Measurements from ENCODE around the gene RYR3. TPM values are rescaled to one million over a fixed set of nuclear protein-coding genes. Genes with fewer than 3 reads are reported as not detected.

Gene RYR3
- total and polyA plus RNA-seq, 5 donors: 0.06 to 0.28 (median 0.09) TPM

- WGBS: 76% methylated on average over 3 of the region's 3 CpGs
- Histone ChIP-seq H3K4me3 (ENCODE audit: low read length) (no peak overlapping the region), H3K27me3 (ENCODE audit: control insufficient read depth, insufficient read depth) (no peaks in the 10 kb centered on the region), H3K9me3 (ENCODE audit: control insufficient read depth, low read length) (no peaks in the 10 kb centered on the region), H3K27ac (ENCODE audit: low read length) (no peak overlapping the region), H3K4me1 (ENCODE audit: control insufficient read depth, insufficient read depth, low read length) (no peaks in the 10 kb centered on the region)
- intact Hi-C loops (cut with DNase I): no loop called here
- ATAC-seq (no peak), DNase-seq (no peak)
These were observed 73.5 kb downstream of the RYR3 start for GRCh38 chr15:33384307-33384706.

GRCh38 chr15:33392453-33392852, 81.7 kb downstream of the RYR3 start:
- ATAC-seq: no peak
- intact Hi-C loops (cut with DNase I): no loop called here
- Histone ChIP-seq H3K4me1 (ENCODE audit: control insufficient read depth, insufficient read depth, low read length) (no peaks in the 10 kb centered on the region), H3K9me3 (ENCODE audit: control insufficient read depth, low read length) (no peaks in the 10 kb centered on the region), H3K4me3 (ENCODE audit: low read length) (no peak overlapping the region), H3K27me3 (ENCODE audit: control insufficient read depth, insufficient read depth) (no peaks in the 10 kb centered on the region), H3K27ac (ENCODE audit: low read length) (no peak overlapping the region)
- no peak for DNase-seq
- 85% methylated on average over 3 of the region's 3 CpGs for WGBS

GRCh38 chr15:33393546-33393945, 82.8 kb downstream of the RYR3 start:
- Histone ChIP-seq H3K4me3 (ENCODE audit: low read length) (no peak overlapping the region), H3K27me3 (ENCODE audit: control insufficient read depth, insufficient read depth) (no peaks in the 10 kb centered on the region), H3K9me3 (ENCODE audit: control insufficient read depth, low read length) (no peaks in the 10 kb centered on the region), H3K27ac (ENCODE audit: low read length) (no peak overlapping the region), H3K4me1 (ENCODE audit: control insufficient read depth, insufficient read depth, low read length) (no peaks in the 10 kb centered on the region)
- ATAC-seq (no peak), DNase-seq (no peak)
- intact Hi-C loops (cut with DNase I): no loop called here
- 81% methylated on average over 6 of the region's 6 CpGs for WGBS

- no peaks in the 10 kb centered on the region for H3K9me3 ChIP-seq (ENCODE audit: control insufficient read depth, low read length)
- ATAC-seq (no peak), DNase-seq (no peak)
- intact Hi-C loops (cut with DNase I): no loop called here
- H3K4me3 ChIP-seq (ENCODE audit: low read length): no peak overlapping the region
- WGBS: 68% methylated on average over 7 of the region's 7 CpGs
- H3K4me1 ChIP-seq (ENCODE audit: control insufficient read depth, insufficient read depth, low read length): no peaks in the 10 kb centered on the region
- no peaks in the 10 kb centered on the region for H3K27me3 ChIP-seq (ENCODE audit: control insufficient read depth, insufficient read depth)
- no peak overlapping the region for H3K27ac ChIP-seq (ENCODE audit: low read length)
These were observed 84.6 kb downstream of the RYR3 start for GRCh38 chr15:33395321-33395720.

- Histone ChIP-seq H3K4me3 (ENCODE audit: low read length) (no peak overlapping the region), H3K27ac (ENCODE audit: low read length) (no peak overlapping the region), H3K27me3 (ENCODE audit: control insufficient read depth, insufficient read depth) (no peaks in the 10 kb centered on the region), H3K9me3 (ENCODE audit: control insufficient read depth, low read length) (no peaks in the 10 kb centered on the region), H3K4me1 (ENCODE audit: control insufficient read depth, insufficient read depth, low read length) (no peaks in the 10 kb centered on the region)
- ATAC-seq (no peak), DNase-seq (no peak)
- 60% methylated on average over 7 of the region's 7 CpGs for WGBS
- intact Hi-C loops (cut with DNase I): no loop called here
These were observed 85.1 kb downstream of the RYR3 start for GRCh38 chr15:33395846-33396245.

- intact Hi-C loops (cut with DNase I): no loop called here
- no peak overlapping the region for H3K4me3 ChIP-seq (ENCODE audit: low read length)
- H3K9me3 ChIP-seq (ENCODE audit: control insufficient read depth, low read length): no peaks in the 10 kb centered on the region
- no peak overlapping the region for H3K27ac ChIP-seq (ENCODE audit: low read length)
- H3K27me3 ChIP-seq (ENCODE audit: control insufficient read depth, insufficient read depth): no peaks in the 10 kb centered on the region
- DNase-seq (no peak), ATAC-seq (no peak)
- 46% methylated on average over 2 of the region's 2 CpGs for WGBS
- H3K4me1 ChIP-seq (ENCODE audit: control insufficient read depth, insufficient read depth, low read length): no peaks in the 10 kb centered on the region
These were observed 85.7 kb downstream of the RYR3 start for GRCh38 chr15:33396475-33396874.

- Histone ChIP-seq H3K4me1 (ENCODE audit: control insufficient read depth, insufficient read depth, low read length) (no peaks in the 10 kb centered on the region), H3K9me3 (ENCODE audit: control insufficient read depth, low read length) (no peaks in the 10 kb centered on the region), H3K4me3 (ENCODE audit: low read length) (no peak overlapping the region), H3K27ac (ENCODE audit: low read length) (no peak overlapping the region), H3K27me3 (ENCODE audit: control insufficient read depth, insufficient read depth) (no peaks in the 10 kb centered on the region)
- intact Hi-C loops (cut with DNase I): no loop called here
- WGBS: 85% methylated on average over 10 of the region's 10 CpGs
- DNase-seq (no peak), ATAC-seq (no peak)
These were observed 87.8 kb downstream of the RYR3 start for GRCh38 chr15:33398555-33398954.

- ATAC-seq: no peak
These were observed 90.2 kb downstream of the RYR3 start for GRCh38 chr15:33400941-33401340.

GRCh38 chr15:33402600-33402999, 91.8 kb downstream of the RYR3 start:
- no peak overlapping the region for H3K27ac ChIP-seq (ENCODE audit: low read length)
- H3K4me1 ChIP-seq (ENCODE audit: control insufficient read depth, insufficient read depth, low read length): no peaks in the 10 kb centered on the region
- intact Hi-C loops (cut with DNase I): no loop called here
- no peaks in the 10 kb centered on the region for H3K27me3 ChIP-seq (ENCODE audit: control insufficient read depth, insufficient read depth)
- no peak for DNase-seq
- no peaks in the 10 kb centered on the region for H3K9me3 ChIP-seq (ENCODE audit: control insufficient read depth, low read length)
- no peak for ATAC-seq
- WGBS: 74% methylated on average over 2 of the region's 2 CpGs
- H3K4me3 ChIP-seq (ENCODE audit: low read length): no peak overlapping the region

More at GRCh38 chr15:33400941-33401340, 90.2 kb downstream of the RYR3 start:
- intact Hi-C loops (cut with DNase I): no loop called here
- Histone ChIP-seq H3K4me1 (ENCODE audit: control insufficient read depth, insufficient read depth, low read length) (no peaks in the 10 kb centered on the region), H3K9me3 (ENCODE audit: control insufficient read depth, low read length) (no peaks in the 10 kb centered on the region), H3K4me3 (ENCODE audit: low read length) (no peak overlapping the region), H3K27ac (ENCODE audit: low read length) (no peak overlapping the region), H3K27me3 (ENCODE audit: control insufficient read depth, insufficient read depth) (no peaks in the 10 kb centered on the region)
- 68% methylated on average over 3 of the region's 3 CpGs for WGBS
- DNase-seq: no peak

GRCh38 chr15:33405096-33405495, 94.3 kb downstream of the RYR3 start:
- 92% methylated on average over 1 of the region's 1 CpG for WGBS
- no peaks in the 10 kb centered on the region for H3K27me3 ChIP-seq (ENCODE audit: control insufficient read depth, insufficient read depth)
- no peak overlapping the region for H3K4me3 ChIP-seq (ENCODE audit: low read length)
- H3K27ac ChIP-seq (ENCODE audit: low read length): no peak overlapping the region
- DNase-seq (no peak), ATAC-seq (no peak)
- intact Hi-C loops (cut with DNase I): no loop called here
- H3K4me1 ChIP-seq (ENCODE audit: control insufficient read depth, insufficient read depth, low read length): no peaks in the 10 kb centered on the region
- no peaks in the 10 kb centered on the region for H3K9me3 ChIP-seq (ENCODE audit: control insufficient read depth, low read length)

GRCh38 chr15:33411596-33412540, 101.1 kb downstream of the RYR3 start:
- no peaks in the 10 kb centered on the region for H3K9me3 ChIP-seq (ENCODE audit: control insufficient read depth, low read length)
- no peaks in the 10 kb centered on the region for H3K27me3 ChIP-seq (ENCODE audit: control insufficient read depth, insufficient read depth)
- intact Hi-C loops (cut with DNase I): no loop called here
- H3K27ac ChIP-seq (ENCODE audit: low read length): no peak overlapping the region
- ATAC-seq: no peak
- WGBS: 74% methylated on average over 7 of the region's 7 CpGs
- no peak overlapping the region for H3K4me3 ChIP-seq (ENCODE audit: low read length)
- DNase-seq: no peak
- no peaks in the 10 kb centered on the region for H3K4me1 ChIP-seq (ENCODE audit: control insufficient read depth, insufficient read depth, low read length)

Measured in right cardiac atrium (tissue), 5 donors.